Inferior parietal cortex (tissue), 1 donor: ENCODE measurements around the gene WDR47.
"Not testable (repeated sequence)": the region's sequence is repeated elsewhere in the genome, so short reads cannot be mapped to it uniquely, and the experiment has no call there.

Experiments
- DNase-seq: peaks from one replicate; pipeline ENCODE4 v3.0.0-alpha.2; 2016; ENCODE audit errors: extremely low spot score

WDR47 gene

DNA sequence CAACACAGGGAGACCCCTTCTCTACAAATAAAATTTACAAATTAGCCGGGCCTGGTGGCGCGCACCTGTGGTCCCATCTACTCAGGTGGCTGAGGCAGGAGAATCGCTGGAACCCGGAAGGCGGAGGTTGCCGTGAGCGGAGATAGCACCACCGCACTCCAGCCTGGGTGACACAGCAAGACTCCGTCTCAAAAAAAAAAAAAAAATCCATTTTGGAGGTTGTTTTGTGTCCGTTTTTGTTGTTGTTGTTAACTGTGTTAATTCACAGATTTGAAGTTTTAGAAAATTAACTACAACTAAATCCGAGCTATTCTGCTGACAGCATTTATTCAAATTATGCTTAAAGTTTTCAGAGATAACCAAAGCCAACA, 79.2 kb downstream of the WDR47 start:
- DNase-seq = no peak

DNA sequence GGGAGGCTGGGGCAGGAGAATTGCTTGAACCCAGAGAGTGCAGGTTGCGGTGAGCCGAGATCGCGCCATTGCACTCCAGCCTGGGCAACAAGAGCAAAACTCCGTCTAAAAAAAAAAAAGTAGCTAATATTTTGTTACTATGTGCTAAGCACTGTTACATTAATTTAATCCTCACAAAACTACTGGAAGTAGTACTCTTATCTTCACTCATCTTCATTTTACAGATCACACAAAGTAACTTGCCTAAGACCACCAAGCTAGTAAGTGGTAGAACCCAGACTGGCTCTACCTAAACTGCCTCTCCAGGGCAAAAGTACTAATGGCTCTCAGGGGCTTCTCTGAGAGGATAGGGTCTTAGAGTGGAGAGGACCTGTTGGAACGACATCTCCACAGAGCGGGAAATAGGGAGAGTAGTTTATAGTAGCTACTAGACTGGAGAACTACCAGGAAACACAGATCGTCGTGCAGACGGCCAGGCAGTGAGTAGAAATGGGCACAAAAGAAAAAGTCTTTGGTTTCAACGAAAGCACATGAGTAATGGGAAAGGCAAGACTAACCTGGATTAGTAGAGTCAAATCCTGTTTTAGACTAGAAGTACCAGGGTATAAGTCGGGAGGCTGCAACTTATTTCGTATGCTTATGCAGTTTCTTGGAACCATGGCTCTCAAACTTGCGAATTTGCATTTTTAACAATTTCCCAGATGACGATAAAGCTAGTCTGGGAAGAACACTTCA, 80.0 kb downstream of the WDR47 start:
- DNase-seq = no peak

DNA sequence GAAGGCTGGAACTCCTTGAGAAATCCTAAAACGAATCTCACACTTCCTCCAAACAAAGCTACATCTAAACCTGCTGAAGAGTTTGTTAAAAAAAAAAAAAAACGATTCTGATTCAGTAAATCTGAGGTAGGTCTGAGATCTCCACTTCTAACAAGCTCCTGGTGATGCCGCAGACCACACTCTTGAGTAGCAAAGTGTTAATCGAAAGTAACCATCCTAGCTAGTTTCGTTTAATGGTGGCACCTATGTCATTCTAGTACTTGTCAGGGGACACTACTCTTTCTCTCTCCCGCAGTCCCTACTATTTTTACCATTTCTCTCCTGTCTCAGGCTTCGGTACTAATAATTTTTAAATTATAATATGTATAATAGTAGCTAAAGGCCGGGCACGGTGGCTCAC, 80.7 kb downstream of the WDR47 start:
- no peak for DNase-seq

DNA sequence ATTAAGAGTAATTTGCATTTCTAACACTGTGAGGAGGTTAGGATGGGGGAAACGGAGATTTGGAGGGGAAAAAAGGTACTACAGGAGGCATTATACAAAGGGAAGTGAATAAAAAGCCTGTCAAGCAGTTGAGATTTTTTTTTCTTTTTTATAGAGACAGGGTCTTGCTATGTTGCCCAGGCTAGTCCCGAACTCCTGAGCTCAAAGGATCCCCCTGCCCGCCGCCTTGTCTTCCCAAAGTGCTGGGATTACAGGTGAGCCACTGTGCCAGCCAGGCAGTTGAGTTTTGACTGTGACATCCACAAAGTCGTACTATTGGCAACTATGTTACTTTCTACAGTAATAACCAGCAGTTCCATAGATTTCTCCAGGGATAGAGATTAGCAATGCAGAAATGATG, 81.2 kb downstream of the WDR47 start:
- no peak for DNase-seq

DNA sequence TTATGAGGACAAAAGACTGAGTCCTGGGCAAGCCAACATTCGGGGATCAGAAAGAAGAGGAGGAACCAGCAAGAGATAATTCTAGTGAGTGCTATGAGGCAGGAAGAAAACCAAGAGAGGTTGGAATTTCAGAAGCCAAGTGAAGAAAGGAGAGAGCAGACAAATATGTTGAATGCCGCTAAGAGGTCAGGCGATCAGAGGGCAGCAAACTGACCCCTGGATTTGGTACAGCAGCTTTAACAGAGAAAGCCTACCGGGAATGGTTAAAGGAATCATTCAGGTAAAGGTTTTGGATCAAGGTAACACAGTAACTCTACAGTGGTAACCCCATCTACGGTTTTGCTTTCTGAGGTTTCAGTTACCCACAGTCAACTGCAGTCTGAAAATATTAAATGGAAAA, 84.0 kb downstream of the WDR47 start:
- DNase-seq = no peak

DNA sequence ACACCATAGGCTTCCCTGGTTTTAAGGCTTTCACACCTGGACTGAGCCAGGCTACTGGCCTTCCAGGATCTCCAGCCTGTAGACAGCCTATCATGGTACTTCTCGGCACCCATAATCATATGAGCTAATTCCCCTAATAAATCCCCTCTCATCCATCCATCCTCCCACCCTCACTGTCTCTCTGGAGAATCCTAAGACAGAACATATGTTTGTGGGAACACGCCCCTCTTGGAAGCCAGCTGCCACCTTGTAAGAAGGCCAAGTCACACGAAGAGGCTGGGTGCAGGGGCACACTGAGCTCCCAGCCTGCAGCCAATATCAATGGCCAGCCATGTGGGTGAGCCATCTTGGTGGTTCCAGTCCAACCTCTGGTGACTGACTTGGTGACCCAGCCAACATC, 86.0 kb downstream of the WDR47 start:
- DNase-seq = no peak

DNA sequence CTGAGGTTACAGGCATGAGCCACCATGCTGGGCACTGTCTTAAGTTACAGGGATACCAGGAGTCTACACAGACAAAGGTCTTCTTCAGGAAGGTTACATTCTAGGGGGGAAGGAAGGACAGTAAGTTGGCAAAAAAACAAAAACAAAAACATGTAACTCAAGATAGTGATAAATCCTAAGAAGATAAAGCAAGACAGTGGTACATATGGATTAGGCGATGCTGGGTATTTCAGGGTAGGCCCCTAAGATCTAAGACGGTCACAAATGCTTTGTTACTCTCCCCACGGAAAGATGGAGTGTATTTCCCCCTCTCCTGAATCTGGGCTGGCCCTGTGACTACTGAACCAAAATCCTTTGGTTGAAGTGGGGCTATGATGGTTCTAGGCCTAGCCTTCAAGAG, 86.8 kb downstream of the WDR47 start:
- no peak for DNase-seq

DNA sequence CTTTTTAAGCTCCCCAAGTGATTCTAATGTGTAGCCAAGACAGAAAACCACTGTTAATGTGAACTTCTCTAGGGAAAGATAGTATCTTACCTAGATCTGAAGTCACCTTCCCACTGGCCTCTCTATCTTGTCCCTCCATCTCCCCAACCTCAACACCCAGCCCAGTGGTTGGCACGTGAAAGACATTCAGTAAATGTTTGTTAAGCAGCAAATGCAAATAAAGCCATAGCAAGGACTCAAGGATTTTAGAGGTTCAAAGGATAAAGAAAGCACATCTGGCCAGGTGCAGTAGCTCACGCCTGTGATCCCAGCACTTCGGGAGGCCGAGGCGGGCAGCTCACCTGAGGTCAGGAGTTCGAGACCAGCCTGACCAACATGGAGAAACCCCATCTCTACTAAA, 88.5 kb downstream of the WDR47 start:
- DNase-seq = no peak

DNA sequence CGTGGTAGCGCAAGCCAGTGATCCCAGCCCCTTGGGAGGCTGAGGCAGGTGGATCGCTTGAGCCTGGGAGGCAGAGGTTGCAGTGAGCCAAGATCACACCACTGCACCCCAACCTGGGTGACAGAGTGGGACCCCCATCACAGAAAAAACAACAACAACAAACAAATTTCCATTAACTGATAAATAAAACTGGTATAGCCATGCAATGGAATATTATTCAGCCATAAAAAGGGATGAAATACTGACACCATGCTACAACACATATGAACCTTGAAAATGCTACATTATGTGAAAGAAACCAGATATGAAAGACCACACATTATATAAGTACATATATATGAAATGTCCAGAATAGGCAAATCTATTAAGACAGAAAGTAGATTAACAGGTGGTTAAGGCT, 90.7 kb downstream of the WDR47 start:
- DNase-seq = no peak

DNA sequence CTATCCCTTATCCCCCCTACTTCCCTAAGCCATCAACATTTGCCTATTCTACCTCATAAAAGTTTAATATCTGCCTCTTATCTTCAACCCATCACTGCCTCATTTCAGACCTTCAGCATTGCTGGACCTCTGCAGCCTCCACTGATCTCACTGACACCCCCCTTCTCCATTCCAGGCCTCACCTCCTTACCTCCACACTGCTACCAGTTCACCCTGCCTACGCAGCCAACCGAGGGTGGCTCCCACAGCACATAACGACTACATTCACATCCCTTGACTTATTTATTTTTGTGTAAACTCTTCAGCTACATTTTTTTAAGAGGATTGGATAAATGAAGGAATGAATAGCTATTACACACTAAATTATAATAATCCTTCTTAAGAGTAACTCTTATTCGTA, 92.9 kb downstream of the WDR47 start:
- DNase-seq = no peak

DNA sequence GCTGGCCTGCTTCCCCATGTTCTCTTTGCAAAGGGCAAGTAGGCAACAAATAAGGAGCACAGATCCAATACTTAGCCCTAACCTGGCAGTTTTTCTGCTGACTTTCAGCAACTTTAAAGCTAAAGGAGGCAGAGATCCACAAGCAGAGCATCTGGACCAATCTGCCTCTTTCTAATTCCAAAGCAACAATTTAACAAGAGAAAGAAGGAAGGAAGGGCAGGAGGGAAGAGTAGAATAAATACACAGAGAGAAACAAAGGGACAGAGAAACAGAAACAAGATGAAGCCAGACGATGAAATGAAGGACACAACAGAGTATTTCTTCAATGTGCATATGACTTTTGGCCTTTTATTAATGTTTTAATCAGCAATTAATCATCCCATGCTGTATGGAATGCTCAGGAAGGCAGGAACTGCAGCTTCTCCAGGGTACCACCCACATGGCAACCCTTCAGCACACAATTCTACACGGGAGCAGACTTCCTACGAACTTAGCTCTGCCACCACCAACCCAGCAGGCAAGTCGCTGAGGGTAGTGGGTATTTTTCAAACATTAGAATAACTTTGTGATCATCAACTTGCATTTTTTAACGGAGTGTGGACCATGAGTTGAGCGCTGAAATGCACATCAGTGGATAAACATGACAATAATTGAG, 93.9 kb downstream of the WDR47 start:
- DNase-seq = peak; percentile 31

DNA sequence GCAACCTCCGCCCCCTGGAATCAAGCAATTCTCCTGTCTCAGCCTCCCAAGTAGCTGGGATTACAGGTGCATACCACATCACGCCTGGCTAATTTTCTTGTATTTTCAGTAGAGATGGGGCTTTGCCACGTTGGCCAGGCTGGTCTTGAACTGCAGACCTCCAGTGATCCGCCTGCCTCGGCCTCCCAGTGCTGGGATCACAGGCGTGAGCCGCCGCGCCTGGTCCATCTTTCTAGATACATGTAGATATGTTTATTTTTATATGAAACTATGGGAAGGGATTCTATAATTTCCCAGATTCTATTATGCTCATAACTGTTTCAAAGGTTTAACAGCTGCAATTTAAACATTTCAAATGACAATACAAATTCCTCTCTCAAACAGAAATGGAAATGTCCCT, 105.7 kb downstream of the WDR47 start:
- no peak for DNase-seq

DNA sequence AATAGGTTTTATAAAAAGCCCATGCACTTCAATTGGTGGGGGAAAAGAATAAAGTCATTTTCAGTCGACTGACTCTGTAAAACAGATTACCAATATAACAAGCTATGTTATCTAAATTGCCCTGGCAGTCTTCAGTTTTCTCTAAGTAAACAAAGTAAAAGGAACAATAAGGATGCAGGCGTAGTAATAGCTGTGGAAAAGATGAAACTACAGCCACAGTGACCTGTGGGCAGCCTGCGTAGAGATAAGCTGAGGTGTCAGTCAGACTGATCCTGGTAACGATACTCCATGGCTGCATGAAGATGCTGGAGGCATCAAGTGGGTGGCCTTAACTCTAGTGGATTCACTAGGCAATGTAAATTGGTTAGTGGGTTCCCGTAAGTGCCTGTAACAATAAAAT, 108.0 kb downstream of the WDR47 start:
- no peak for DNase-seq

DNA sequence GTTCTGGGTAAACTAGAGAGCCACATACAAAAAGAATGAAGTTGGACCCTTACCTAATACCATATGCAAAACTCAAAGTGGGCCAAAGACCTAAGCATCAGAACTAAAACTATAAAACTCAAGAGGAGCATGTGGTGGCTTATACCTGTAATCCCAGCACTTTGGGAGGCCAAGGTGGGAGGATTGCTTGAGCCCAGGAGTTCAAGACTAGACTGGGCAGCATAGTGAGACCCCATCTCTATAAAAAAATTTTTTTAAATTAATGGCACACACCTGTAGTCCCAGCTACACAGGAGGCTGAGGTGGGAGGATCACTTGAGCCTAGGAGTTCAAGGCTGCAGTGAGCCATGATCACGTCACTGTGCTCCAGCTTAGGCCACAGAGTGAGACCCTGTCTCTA, 114.3 kb downstream of the WDR47 start:
- DNase-seq = not testable (repeated sequence)

DNA sequence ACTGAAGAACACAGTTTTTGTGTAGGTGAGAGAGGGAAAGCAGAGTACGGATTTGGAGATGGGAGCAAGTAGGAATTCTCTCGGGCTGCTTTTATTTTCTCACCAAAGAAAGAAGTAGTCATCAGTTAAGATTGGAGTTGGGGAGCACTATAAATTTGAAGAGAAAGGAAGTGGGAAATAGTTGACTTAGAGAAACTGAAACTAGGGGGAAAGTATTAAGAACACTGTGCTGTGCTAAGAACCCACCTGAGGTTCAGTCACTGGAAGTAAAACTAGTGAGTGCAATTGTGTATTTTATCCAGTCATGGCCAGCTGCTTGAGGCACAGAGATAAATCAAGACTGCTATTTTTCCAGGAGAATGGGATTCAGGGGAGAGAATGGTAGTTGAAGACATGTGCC, 116.0 kb downstream of the WDR47 start:
- no peak for DNase-seq
